K562 (cell line): ENCODE results near the gene SLC25A1. TPM values are rescaled to one million over a fixed set of nuclear protein-coding genes. Genes with fewer than 3 reads are reported as not detected.

Experiments used
- ATAC-seq: fragments of 200-7000 bp; cut with Tn5 transposase; 3 replicates; pipeline ENCODE4 v1.9.1; 2020; ENCODE audit warnings: moderate library complexity
- BruUV-seq: library from RNA; stranded (reverse); fragments of 400-500 nt; replicated peaks from 2 replicates; lab custom pipeline; 2021; lab: Mats Ljungman, UMichigan
- CTCF ChIA-PET: fragments of 300-600 bp; formaldehyde crosslinking; extraction: SDS; loops from one replicate; lab custom pipeline; 2021; ENCODE audit warnings: low intra/inter-chr PET ratio; lab: Yijun Ruan, JAX
- POLR2A ChIA-PET: fragments of 300-600, 350-650 bp; sonication (Branson Sonifier 250); formaldehyde crosslinking; extraction: SDS; loops from one replicate; lab custom pipeline; 2021; ENCODE audit warnings: antibody characterized with exemption, inconsistent platforms; lab: Yijun Ruan, JAX
- DNase-seq, 4 experiments: peaks; one replicate each; pipeline versions ENCODE4 v3.0.0 to v3.0.0-alpha.2; 2011 to 2018; ENCODE audit warnings: low spot score in 3 of 4, mixed read lengths in 3 of 4; ENCODE audit errors: extremely low read depth in 1 of 4
- FAIRE-seq: peaks from 2 replicates; lab custom pipeline; 2011; peaks lifted over from hg19 to GRCh38; lab: Jason Lieb, UNC
- H2AFZ ChIP-seq: 2 replicates; pipeline ENCODE4 v1.6.0; 2011; ENCODE audit warnings: low read depth, low read length, control low read depth, inconsistent platforms
- H3K27ac ChIP-seq: fragments of 200-600 bp; 3 replicates; pipeline ENCODE4 v1.8.0; 2011; ENCODE audit warnings: low read depth, mild to moderate bottlenecking, control low read depth, inconsistent platforms, low read length, moderate library complexity, mixed read lengths; ENCODE audit errors: extremely low read depth
- H3K27me3 ChIP-seq, 2 experiments: fragments of 300-600 bp in 1 of 2; 2 replicates in 1 of 2; 3 replicates in 1 of 2; pipeline versions ENCODE4 v1.6.0 to v1.8.0; 2011; ENCODE audit warnings: inconsistent platforms in 2 of 2, low read length in 2 of 2, mild to moderate bottlenecking in 1 of 2, mixed read lengths in 1 of 2, moderate library complexity in 1 of 2; ENCODE audit not compliant: control insufficient read depth in 2 of 2, insufficient read depth in 2 of 2
- H3K36me3 ChIP-seq: fragments of 300-600 bp; 3 replicates; pipeline ENCODE4 v1.8.0; 2011; ENCODE audit warnings: mild to moderate bottlenecking, low read length, inconsistent platforms; ENCODE audit not compliant: control insufficient read depth, insufficient read depth
- H3K4me1 ChIP-seq, 2 experiments: fragments of 200-600 bp in 1 of 2; replicated peaks in 1 of 2; 2 replicates in 1 of 2; 3 replicates in 1 of 2; pipeline versions ENCODE4 v1.5.1 to v1.8.0; 2011; ENCODE audit warnings: inconsistent platforms in 2 of 2, low read length in 2 of 2, mild to moderate bottlenecking in 1 of 2, mixed read lengths in 1 of 2, moderate library complexity in 1 of 2; ENCODE audit not compliant: control insufficient read depth in 2 of 2, insufficient read depth in 2 of 2
- H3K4me2 ChIP-seq: 2 replicates; pipeline ENCODE4 v1.6.1; 2011; ENCODE audit warnings: low read length, control low read depth, inconsistent platforms, mixed read lengths; ENCODE audit not compliant: insufficient read depth
- H3K4me3 ChIP-seq: fragments of 200-600 bp; sonication (generic), shearing (Covaris generic); 2 replicates; pipeline ENCODE4 v1.5.1; 2016; ENCODE audit warnings: control low read depth, inconsistent platforms
- H3K79me2 ChIP-seq: fragments of 200-600 bp; 3 replicates; pipeline ENCODE4 v1.8.0; 2011; ENCODE audit warnings: low read length, inconsistent platforms; ENCODE audit not compliant: control insufficient read depth, insufficient read depth
- H3K9ac ChIP-seq, 2 experiments: 2 replicates each; pipeline versions ENCODE4 v1.6.0 to v1.6.1; 2011; ENCODE audit warnings: low read depth in 2 of 2, low read length in 2 of 2, control low read depth in 1 of 2, inconsistent platforms in 1 of 2, mild to moderate bottlenecking in 1 of 2, mixed read lengths in 1 of 2; ENCODE audit not compliant: insufficient read depth in 1 of 2
- H3K9me1 ChIP-seq: one replicate; pipeline ENCODE4 v1.6.0; 2011; ENCODE audit warnings: inconsistent platforms, mild to moderate bottlenecking, low read length, moderate library complexity; ENCODE audit not compliant: control insufficient read depth, insufficient read depth
- H3K9me3 ChIP-seq: replicated peaks from 2 replicates; pipeline ENCODE4 v1.5.1; 2011; ENCODE audit warnings: low read depth, low read length, inconsistent platforms; ENCODE audit not compliant: control insufficient read depth, insufficient read depth
- H4K20me1 ChIP-seq: replicated peaks from 2 replicates; pipeline ENCODE4 v1.6.1; 2011; ENCODE audit warnings: low read length, inconsistent platforms, mixed read lengths; ENCODE audit not compliant: control insufficient read depth, insufficient read depth
- ATF6 ChIP-seq: sonication (generic); formaldehyde crosslinking; IDR thresholded peaks from 2 replicates; pipeline ENCODE4 v1.4.0; 2020; ENCODE audit warnings: mild to moderate bottlenecking, missing genetic modification reagents
- HCFC1 ChIP-seq: IDR thresholded peaks from 2 replicates; pipeline ENCODE4 v1.6.1; 2012; ENCODE audit warnings: low read depth, low read length, improper control_type of control experiment
- HNRNPL ChIP-seq: fragments of 200-400 bp; formaldehyde crosslinking; IDR thresholded peaks from 2 replicates; pipeline ENCODE4 v1.6.1; 2017; ENCODE audit warnings: low read depth, mild to moderate bottlenecking, low read length
- NCOA1 ChIP-seq: fragments of 450-650 bp; IDR thresholded peaks from 2 replicates; pipeline ENCODE4 v1.6.1; 2016; ENCODE audit warnings: low read depth
- NFATC3 ChIP-seq: fragments of 450-650 bp; IDR thresholded peaks from 2 replicates; pipeline ENCODE4 v1.6.1; 2017; ENCODE audit warnings: mild to moderate bottlenecking
- POLR2A ChIP-seq: fragments of 450-650 bp; conservative IDR thresholded peaks from 2 replicates; pipeline ENCODE4 v1.6.1; 2016
- SAFB ChIP-seq: fragments of 200-400 bp; formaldehyde crosslinking; IDR thresholded peaks from 2 replicates; pipeline ENCODE4 v1.6.1; 2017; ENCODE audit warnings: low read depth, low read length, borderline replicate concordance
- SETDB1 ChIP-seq: IDR thresholded peaks from one replicate; pipeline ENCODE4 v1.6.1; 2012; ENCODE audit warnings: low read length, control low read depth, inconsistent platforms
- THRA ChIP-seq: fragments of 450-650 bp; IDR thresholded peaks from 2 replicates; pipeline ENCODE4 v1.6.1; 2017; ENCODE audit warnings: mild to moderate bottlenecking, moderate library complexity
- ZNF316 ChIP-seq: fragments of 450-650 bp; IDR thresholded peaks from 2 replicates; pipeline ENCODE4 v1.6.1; 2016
- ZNF445 ChIP-seq: fragments of 250-450 bp; sonication (Bioruptor Pico); IDR thresholded peaks from 2 replicates; pipeline ENCODE4 v1.4.0; 2020; ENCODE audit warnings: low read depth, mild to moderate bottlenecking, moderate library complexity
- WGBS: fragments of 100-300 bp; shearing (Covaris generic); methylation state at CpG from one replicate; pipeline ENCODE4 v1.1.6; 2016; ENCODE audit warnings: low coverage, mixed read lengths; ENCODE audit not compliant: insufficient coverage; ENCODE audit errors: missing lambda C conversion rate; 5-methylcytosine and 5-hydroxymethylcytosine counted together
- in situ Hi-C: fragments of 300-500 bp; cut with MboI; formaldehyde crosslinking; loops from 4 replicates; pipeline ENCODE4 v1.15.0; 2018; ENCODE audit warnings: inconsistent platforms, mixed read lengths
- intact Hi-C: fragments of 100-400 bp; cut with micrococcal nuclease; formaldehyde crosslinking; loops from 2 replicates; pipeline ENCODE4 v1.14.2; 2022
- polyA plus RNA-seq, 8 experiments: library from polyadenylated mRNA; depleted of rRNA in 4 of 8; stranded (reverse) in 5 of 8; unstranded in 3 of 8; fragments of >200 nt; fragmentation: Nextera tagmentation in 2 of 8; fragmentation: Illumina TruSeq in 1 of 8; extraction: Ambion mirVana in 2 of 8; extraction: Trizol in 1 of 8; gene quantifications; 2 replicates each; pipeline versions ENCODE4 v1.2.1 to v1.2.3, GENCODE V29; 2011 to 2014; ENCODE audit warnings: inconsistent platforms in 1 of 8, missing spikeins in 1 of 8
- total RNA-seq, 7 experiments: library from RNA; depleted of rRNA in 6 of 7; stranded (reverse); fragments of >200 nt in 6 of 7; fragmentation: Illumina TruSeq in 2 of 7; extraction: Trizol in 2 of 7; gene quantifications; 2 replicates each; pipeline versions ENCODE4 v1.2.1 to v1.2.3, GENCODE V29; 2011 to 2021; ENCODE audit warnings: low replicate concordance in 1 of 7

The SLC25A1 gene
- total and polyA plus RNA-seq, 9 of the 15 experiments (the other 6 are each of a cell fraction or from before 2014, with no cell fraction given) = 11.0 to 408 (median 110) TPM

- FAIRE-seq (no peak), DNase-seq (peak in 1 of 4 experiments; percentile 45), ATAC-seq (no peak)
- in situ Hi-C loops = loop anchor here (5.0 kb wide), 1 partner anchor 450 kb away; no protein-coding TSS in a partner anchor
- WGBS = 19% methylated on average over 54 of the region's 55 CpGs
- Histone ChIP-seq H3K36me3 (peaks cover 51% of the 10 kb centered on the region), H3K27me3 (peaks cover 2 to 9% of the 10 kb centered on the region in 2 experiments; a peak in 1 of 5 replicates), H3K79me2 (peaks cover 60% of the 10 kb centered on the region), H3K9me1 (peaks cover 25% of the 10 kb centered on the region), H4K20me1 (peaks cover 38% of the 10 kb centered on the region), H3K27ac (peak overlapping the region; percentile 85), H3K9me3 (no peaks in the 10 kb centered on the region), H3K4me1 (peaks cover 46 to 95% of the 10 kb centered on the region in 2 experiments), H3K4me2 (peak overlapping the region; percentile 90), H3K4me3 (peak overlapping the region; percentile 76), H2AFZ (peak overlapping the region; percentile 90), H3K9ac (peak overlapping the region; percentile 80 to 96)
- CTCF ChIA-PET = interaction anchor here (0.7 to 1.2 kb wide), 2 partner anchors 297 to 1371 kb away, joined by 3 to 4 read pairs; no protein-coding TSS in a partner anchor
- POLR2A ChIA-PET = interaction anchor here (0.6 to 11.1 kb wide), 11 partner anchors 18 to 436 kb away, joined by 3 to 191 read pairs (median 3); partner anchors contain the start of genes CDC45 and UFD1
- intact Hi-C loops = loop anchor here (2.0 to 5.0 kb wide), 4 partner anchors 115 to 255 kb away; partner anchors contain the start of gene MRPL40
- TSS peak; percentile 56 for BruUV-seq
- peak; percentile 11; the same call in 1 of the 2 replicates for TF ChIP-seq HNRNPL
- no peak for TF ChIP-seq SAFB
- TF ChIP-seq ATF6 (CRISPR knock-in tag) = no peak
- TF ChIP-seq NFATC3 = no peak
- no peak for TF ChIP-seq HCFC1
- no peak for TF ChIP-seq POLR2A
- no peak for TF ChIP-seq ZNF316
- 0 out of 2 replicates have a peak, but pooled peaks have one; percentile 13 for TF ChIP-seq ZNF445 (CRISPR knock-in tag)
- TF ChIP-seq NCOA1 = no peak
- no peak for TF ChIP-seq THRA
- TF ChIP-seq SETDB1 = peak; percentile 72
Measured at GRCh38 chr22:19177164-19178064, 1.1 kb downstream of the SLC25A1 start.
